Stimulated activated CD8-positive, alpha-beta memory T cell treated with anti-CD3 and anti-CD28 coated beads, Interleukin-12 subunit alpha, Interleukin-12 subunit beta, amount 100 ng/mL, for 1 hour (primary cell): Measurements from ENCODE around the gene PROKR2.

ENCODE experiments used
- DNase-seq: peaks from one replicate; pipeline ENCODE4 v3.0.0-alpha.2; 2020; ENCODE audit warnings: low read depth

PROKR2 gene

GRCh38 chr20:5316188-5317158 is at the start of gene PROKR2:
Gene PROKR2 (minus strand): TSS chr20:5316954. CDS start chr20:5314369, 2,585 bp downstream.
- no peak for DNase-seq

- no peak for DNase-seq
Observed at GRCh38 chr20:5364997-5365597, 48.3 kb upstream of the PROKR2 start.

GRCh38 chr20:5364136-5364821 is 47.5 kb upstream of the PROKR2 start:
- no peak for DNase-seq

GRCh38 chr20:5362771-5363170 is 46.0 kb upstream of the PROKR2 start:
- DNase-seq: no peak

GRCh38 chr20:5361176-5361575 is 44.4 kb upstream of the PROKR2 start:
- no peak for DNase-seq

GRCh38 chr20:5357946-5358345 is 41.2 kb upstream of the PROKR2 start:
- no peak for DNase-seq

GRCh38 chr20:5356941-5357340 is 40.2 kb upstream of the PROKR2 start:
- no peak for DNase-seq

GRCh38 chr20:5354901-5355300 is 38.1 kb upstream of the PROKR2 start:
- no peak for DNase-seq

GRCh38 chr20:5353624-5354496 is 37.1 kb upstream of the PROKR2 start:
- no peak for DNase-seq

GRCh38 chr20:5349448-5349847 is 32.7 kb upstream of the PROKR2 start:
- no peak for DNase-seq

- no peak for DNase-seq
Observed at GRCh38 chr20:5342021-5342420, 25.3 kb upstream of the PROKR2 start.

GRCh38 chr20:5331340-5331739 is 14.6 kb upstream of the PROKR2 start:
- no peak for DNase-seq

GRCh38 chr20:5328268-5328667 is 11.5 kb upstream of the PROKR2 start:
- no peak for DNase-seq

GRCh38 chr20:5327356-5327755 is 10.6 kb upstream of the PROKR2 start:
- DNase-seq: no peak

GRCh38 chr20:5315807-5316187 is 957 bp downstream of the PROKR2 start:
- DNase-seq: no peak

- no peak for DNase-seq
Observed at GRCh38 chr20:5313916-5314315, 2.8 kb downstream of the PROKR2 start.

- no peak for DNase-seq
Observed at GRCh38 chr20:5312518-5312917, 4.2 kb downstream of the PROKR2 start.

GRCh38 chr20:5309971-5310370 is 6.8 kb downstream of the PROKR2 start:
- no peak for DNase-seq

GRCh38 chr20:5298811-5299210 is 17.9 kb downstream of the PROKR2 start:
- DNase-seq: no peak

- DNase-seq: no peak
Observed at GRCh38 chr20:5297280-5298004, 19.3 kb downstream of the PROKR2 start.

- no peak for DNase-seq
Observed at GRCh38 chr20:5290596-5290995, 26.2 kb downstream of the PROKR2 start.
